HL-60 (cell line): ENCODE measurements around the gene ABCA7.

Source experiments
- DNase-seq, 2 experiments: peaks; one replicate each; pipeline ENCODE4 v3.0.0-alpha.2; 2010 to 2020; ENCODE audit warnings: low read depth in 1 of 2, low spot score in 1 of 2
- H3K27ac ChIP-seq: fragments of 250-450 bp; sonication (Bioruptor Pico); replicated peaks from 2 replicates; pipeline ENCODE4 v1.5.1; 2020; ENCODE audit warnings: mild to moderate bottlenecking, moderate library complexity
- H3K27me3 ChIP-seq: fragments of 250-450 bp; sonication (Bioruptor Pico); 2 replicates; pipeline ENCODE4 v1.5.1; 2021; ENCODE audit warnings: mild to moderate bottlenecking, moderate library complexity; ENCODE audit not compliant: insufficient read depth, poor library complexity, severe bottlenecking
- H3K4me3 ChIP-seq: replicated peaks from 2 replicates; pipeline ENCODE4 v1.5.1; 2011; ENCODE audit warnings: mild to moderate bottlenecking, control low read depth, low read length; ENCODE audit not compliant: insufficient read depth
- CTCF ChIP-seq: IDR thresholded peaks from one replicate; pipeline ENCODE4 v1.5.1; 2011; ENCODE audit warnings: low read length, control low read depth, inconsistent platforms; ENCODE audit not compliant: insufficient read depth
- GABPA ChIP-seq: IDR thresholded peaks from 2 replicates; pipeline ENCODE4 v1.6.1; 2012; ENCODE audit warnings: low read depth
- POLR2AphosphoS5 ChIP-seq: IDR thresholded peaks from 2 replicates; pipeline ENCODE4 v1.6.1; 2012; ENCODE audit warnings: low read depth
- REST ChIP-seq: IDR thresholded peaks from 2 replicates; pipeline ENCODE4 v1.6.1; 2012; ENCODE audit warnings: low read depth; ENCODE audit not compliant: insufficient replicate concordance
- SPI1 ChIP-seq: IDR thresholded peaks from 2 replicates; pipeline ENCODE4 v1.6.1; 2012; ENCODE audit warnings: low read depth, mild to moderate bottlenecking, borderline replicate concordance

The ABCA7 gene

DNA sequence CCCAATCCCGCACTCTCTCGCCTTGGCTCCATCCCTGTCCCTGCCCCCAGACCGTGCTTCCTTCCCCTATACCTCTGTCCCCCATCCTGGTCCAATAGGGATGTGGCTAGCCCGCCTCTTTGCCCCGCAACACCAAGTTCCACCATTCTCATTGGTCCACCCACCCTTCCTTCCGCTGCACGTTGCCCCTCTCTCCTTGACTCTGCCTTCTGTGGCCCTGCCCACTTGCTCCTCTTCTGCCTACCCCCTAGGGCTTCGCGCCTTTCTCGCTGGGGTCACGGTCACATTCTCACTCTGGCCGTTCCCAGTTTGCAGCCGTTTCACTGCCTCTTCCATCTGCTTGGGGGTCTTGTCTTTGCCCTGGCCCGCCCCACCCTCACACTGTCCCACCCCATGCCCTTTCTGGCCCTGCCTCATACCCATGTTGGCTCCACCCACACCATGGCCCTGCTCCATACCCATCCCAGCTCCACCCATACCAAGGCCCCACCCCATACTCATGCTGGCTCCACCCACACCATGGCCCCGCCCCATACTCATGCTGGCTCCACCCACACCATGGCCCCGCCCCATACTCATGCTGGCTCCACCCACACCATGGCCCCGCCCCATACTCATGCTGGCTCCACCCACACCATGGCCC lies 22.6 kb downstream of the ABCA7 start:
- no peak overlapping the region for H3K27ac ChIP-seq
- no peaks in the 10 kb centered on the region for H3K27me3 ChIP-seq
- TF ChIP-seq GABPA (no peak), REST (no peak), SPI1 (no peak), CTCF (no peak), POLR2AphosphoS5 (no peak)
- no peak for DNase-seq
- H3K4me3 ChIP-seq: no peak overlapping the region

DNA sequence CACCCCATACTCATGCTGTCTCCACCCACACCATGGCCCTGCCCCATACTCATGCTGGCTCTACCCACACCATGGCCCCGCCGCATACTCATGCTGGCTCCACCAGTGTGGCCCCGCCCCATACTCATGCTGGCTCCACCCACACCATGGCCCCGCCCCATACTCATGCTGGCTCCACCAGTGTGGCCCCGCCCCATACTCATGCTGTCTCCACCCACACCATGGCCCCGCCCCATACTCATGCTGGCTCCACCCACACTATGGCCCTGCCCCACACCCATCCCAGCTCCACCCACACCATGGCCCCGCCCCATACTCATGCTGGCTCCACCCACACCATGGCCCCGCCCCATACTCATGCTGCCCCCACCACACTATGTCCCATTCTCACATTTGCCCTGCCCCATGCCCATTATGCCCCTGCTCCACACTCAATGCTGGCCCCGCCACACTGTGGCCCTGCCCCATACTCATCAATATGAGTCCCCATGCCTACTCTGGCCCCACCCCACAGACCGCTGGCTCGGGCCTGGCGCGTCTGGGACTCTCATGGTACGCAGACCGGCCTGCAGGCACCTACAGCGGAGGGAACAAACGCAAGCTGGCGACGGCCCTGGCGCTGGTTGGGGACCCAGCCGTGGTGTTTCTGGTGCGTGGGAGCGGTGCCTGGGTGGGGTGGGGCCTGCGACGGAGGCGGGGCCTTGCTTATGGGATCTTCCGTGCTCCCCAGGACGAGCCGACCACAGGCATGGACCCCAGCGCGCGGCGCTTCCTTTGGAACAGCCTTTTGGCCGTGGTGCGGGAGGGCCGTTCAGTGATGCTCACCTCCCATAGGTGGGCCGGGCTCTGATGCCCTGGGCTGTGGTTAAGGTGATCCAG lies 23.4 kb downstream of the ABCA7 start:
- H3K4me3 ChIP-seq: no peak overlapping the region
- DNase-seq: no peak
- H3K27me3 ChIP-seq: no peaks in the 10 kb centered on the region
- no peak overlapping the region for H3K27ac ChIP-seq
- TF ChIP-seq SPI1 (no peak), CTCF (no peak), POLR2AphosphoS5 (no peak), GABPA (no peak), REST (no peak)

GRCh38 chr19:1063909-1064660 lies 24.2 kb downstream of the ABCA7 start:
- TF ChIP-seq POLR2AphosphoS5 (no peak), REST (no peak), GABPA (no peak), SPI1 (no peak), CTCF (no peak)
- no peaks in the 10 kb centered on the region for H3K27me3 ChIP-seq
- H3K27ac ChIP-seq: no peak overlapping the region
- H3K4me3 ChIP-seq: no peak overlapping the region
- no peak for DNase-seq
